Neural progenitor cell (in vitro differentiated cells): ENCODE measurements around the gene ABCA3. TPM values are rescaled to one million over a fixed set of nuclear protein-coding genes. Genes with fewer than 3 reads are reported as not detected.

ENCODE experiments used
- DNase-seq: peaks from one replicate; pipeline ENCODE4 v3.0.0-alpha.2; 2016; ENCODE audit warnings: low spot score
- H2AFZ ChIP-seq: fragments of 200-600 bp; sonication (generic); replicated peaks from 2 replicates; pipeline ENCODE4 v1.6.1; 2016; ENCODE audit warnings: antibody characterized with exemption
- H3F3A ChIP-seq: fragments of 200-600 bp; sonication (generic); 2 replicates; pipeline ENCODE4 v1.6.1; 2016; ENCODE audit warnings: antibody characterized with exemption, low read depth
- H3K27ac ChIP-seq: fragments of 200-600 bp; sonication (generic); 2 replicates; pipeline ENCODE4 v1.5.1; 2016; ENCODE audit warnings: mild to moderate bottlenecking
- H3K27me3 ChIP-seq: fragments of 200-600 bp; sonication (generic); 2 replicates; pipeline ENCODE4 v1.6.1; 2016; ENCODE audit warnings: mild to moderate bottlenecking, moderate library complexity
- H3K36me3 ChIP-seq: fragments of 200-600 bp; sonication (generic); 2 replicates; pipeline ENCODE4 v1.5.1; 2016
- H3K4me1 ChIP-seq: fragments of 200-600 bp; sonication (generic); 2 replicates; pipeline ENCODE4 v1.6.1; 2016; ENCODE audit warnings: mixed run types
- H3K4me2 ChIP-seq: fragments of 200-600 bp; sonication (generic); 2 replicates; pipeline ENCODE4 v1.6.1; 2016
- H3K4me3 ChIP-seq: fragments of 200-600 bp; sonication (generic); 2 replicates; pipeline ENCODE4 v1.5.1; 2016
- H3K79me2 ChIP-seq: fragments of 200-600 bp; sonication (generic); 2 replicates; pipeline ENCODE4 v1.6.1; 2016; ENCODE audit warnings: low read depth
- H3K9ac ChIP-seq: fragments of 200-600 bp; sonication (generic); 2 replicates; pipeline ENCODE4 v1.6.1; 2016
- H3K9me3 ChIP-seq: fragments of 200-600 bp; sonication (generic); 2 replicates; pipeline ENCODE4 v1.5.1; 2016; ENCODE audit warnings: low read depth
- H4K20me1 ChIP-seq: fragments of 200-600 bp; sonication (generic); 2 replicates; pipeline ENCODE4 v1.6.1; 2016; ENCODE audit warnings: low read depth
- H3K27ac Mint-ChIP-seq: 3 replicates; pipeline ENCODE4 v1.8.0; 2021; ENCODE audit warnings: mixed read lengths
- H3K27me3 Mint-ChIP-seq: 2 replicates; pipeline ENCODE4 v1.8.0; 2022; ENCODE audit warnings: low read depth, mild to moderate bottlenecking, inconsistent platforms, moderate library complexity, mixed read lengths; ENCODE audit not compliant: insufficient read depth
- H3K36me3 Mint-ChIP-seq: 3 replicates; pipeline ENCODE4 v1.8.0; 2021; ENCODE audit warnings: mixed read lengths
- H3K4me1 Mint-ChIP-seq: 3 replicates; pipeline ENCODE4 v1.8.0; 2021; ENCODE audit warnings: mixed read lengths
- H3K4me3 Mint-ChIP-seq: 3 replicates; pipeline ENCODE4 v1.8.0; 2021; ENCODE audit warnings: mild to moderate bottlenecking, moderate library complexity, mixed read lengths
- H3K9me3 Mint-ChIP-seq: 3 replicates; pipeline ENCODE4 v1.8.0; 2020; ENCODE audit warnings: mixed read lengths
- EZH2 ChIP-seq: fragments of 200-600 bp; sonication (generic); IDR thresholded peaks from 2 replicates; pipeline ENCODE4 v1.6.1; 2017; ENCODE audit warnings: antibody characterized with exemption, mild to moderate bottlenecking, moderate library complexity
- EZH2phosphoT487 ChIP-seq: fragments of 200-600 bp; sonication (generic); IDR thresholded peaks from 2 replicates; pipeline ENCODE4 v1.6.1; 2017; ENCODE audit warnings: antibody characterized with exemption
- total RNA-seq: library from RNA; depleted of rRNA; stranded (reverse); fragments of >200 nt; gene quantifications from 2 replicates; pipeline ENCODE4 v1.2.3, GENCODE V29; 2015; ENCODE audit warnings: low replicate concordance
- TF ChIP-seq, protein P1 (sequence below): fragments of 200-600 bp; sonication (generic); IDR thresholded peaks from 2 replicates; pipeline ENCODE4 v1.5.1; 2017; ENCODE audit warnings: antibody characterized with exemption, mild to moderate bottlenecking

Gene ABCA3
- total RNA-seq, 1 donor from 2014 or later = 9.7 TPM

- no peaks in the 10 kb centered on the region for H3F3A ChIP-seq
- H4K20me1 ChIP-seq = no peaks in the 10 kb centered on the region
- H3K9ac ChIP-seq = no peak overlapping the region
- no peak overlapping the region for H3K4me2 ChIP-seq
- peaks cover 5% of the 10 kb centered on the region for H3K9me3 ChIP-seq
- Mint-ChIP-seq H3K27me3 (peaks cover 3% of the 10 kb centered on the region), H3K36me3 (peaks cover 4% of the 10 kb centered on the region), H3K9me3 (peaks cover 11% of the 10 kb centered on the region), H3K4me3 (no peak overlapping the region), H3K4me1 (no peaks in the 10 kb centered on the region), H3K27ac (no peak overlapping the region)
- no peaks in the 10 kb centered on the region for H3K4me1 ChIP-seq
- H3K36me3 ChIP-seq = no peaks in the 10 kb centered on the region
- TF ChIP-seq EZH2phosphoT487 = no peak
- TF ChIP-seq EZH2 = no peak
- H3K27me3 ChIP-seq = peaks cover 32% of the 10 kb centered on the region
- H3K79me2 ChIP-seq = no peaks in the 10 kb centered on the region
- H3K4me3 ChIP-seq = no peak overlapping the region
- no peak overlapping the region for H2AFZ ChIP-seq
- no peak for DNase-seq
- no peak overlapping the region for H3K27ac ChIP-seq
These were observed 16.8 kb upstream of the ABCA3 start for GRCh38 chr16:2357331-2357730.

DNA sequence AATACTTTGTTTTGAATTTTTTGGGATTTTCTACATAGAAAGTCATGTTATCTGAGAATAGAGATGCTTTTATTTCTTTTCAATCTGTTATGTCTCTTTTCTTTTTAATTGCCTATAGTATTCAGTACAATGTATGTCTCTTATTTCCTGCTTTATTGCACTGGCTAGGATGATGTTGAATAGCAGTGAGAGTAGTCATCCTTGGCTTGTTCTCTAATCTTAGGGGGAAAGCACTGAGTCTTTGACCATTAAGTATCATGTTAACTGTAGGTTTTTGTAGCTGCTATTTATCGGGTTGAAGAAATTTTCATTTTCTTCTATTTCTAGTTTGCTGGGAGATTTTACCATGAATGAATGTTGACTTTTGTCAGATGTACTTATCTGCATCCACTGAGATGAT, 10.0 kb upstream of the ABCA3 start:
- DNase-seq = no peak
- Mint-ChIP-seq H3K36me3 (no peaks in the 10 kb centered on the region), H3K4me1 (no peaks in the 10 kb centered on the region), H3K27me3 (peaks cover 3% of the 10 kb centered on the region), H3K9me3 (no peaks in the 10 kb centered on the region), H3K4me3 (no peak overlapping the region), H3K27ac (no peak overlapping the region)
- H3F3A ChIP-seq = no peaks in the 10 kb centered on the region
- no peak overlapping the region for H3K27ac ChIP-seq
- H3K79me2 ChIP-seq = no peaks in the 10 kb centered on the region
- H2AFZ ChIP-seq = no peak overlapping the region
- no peak overlapping the region for H3K4me2 ChIP-seq
- H3K27me3 ChIP-seq = peaks cover 21% of the 10 kb centered on the region
- H3K36me3 ChIP-seq = no peaks in the 10 kb centered on the region
- no peak overlapping the region for H3K4me3 ChIP-seq
- TF ChIP-seq EZH2 = no peak
- TF ChIP-seq EZH2phosphoT487 = no peak
- TF ChIP-seq, protein P1, sequence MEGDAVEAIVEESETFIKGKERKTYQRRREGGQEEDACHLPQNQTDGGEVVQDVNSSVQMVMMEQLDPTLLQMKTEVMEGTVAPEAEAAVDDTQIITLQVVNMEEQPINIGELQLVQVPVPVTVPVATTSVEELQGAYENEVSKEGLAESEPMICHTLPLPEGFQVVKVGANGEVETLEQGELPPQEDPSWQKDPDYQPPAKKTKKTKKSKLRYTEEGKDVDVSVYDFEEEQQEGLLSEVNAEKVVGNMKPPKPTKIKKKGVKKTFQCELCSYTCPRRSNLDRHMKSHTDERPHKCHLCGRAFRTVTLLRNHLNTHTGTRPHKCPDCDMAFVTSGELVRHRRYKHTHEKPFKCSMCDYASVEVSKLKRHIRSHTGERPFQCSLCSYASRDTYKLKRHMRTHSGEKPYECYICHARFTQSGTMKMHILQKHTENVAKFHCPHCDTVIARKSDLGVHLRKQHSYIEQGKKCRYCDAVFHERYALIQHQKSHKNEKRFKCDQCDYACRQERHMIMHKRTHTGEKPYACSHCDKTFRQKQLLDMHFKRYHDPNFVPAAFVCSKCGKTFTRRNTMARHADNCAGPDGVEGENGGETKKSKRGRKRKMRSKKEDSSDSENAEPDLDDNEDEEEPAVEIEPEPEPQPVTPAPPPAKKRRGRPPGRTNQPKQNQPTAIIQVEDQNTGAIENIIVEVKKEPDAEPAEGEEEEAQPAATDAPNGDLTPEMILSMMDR = no peak
- no peak overlapping the region for H3K9ac ChIP-seq
- no peaks in the 10 kb centered on the region for H3K4me1 ChIP-seq
- no peaks in the 10 kb centered on the region for H4K20me1 ChIP-seq
- no peaks in the 10 kb centered on the region for H3K9me3 ChIP-seq

DNA sequence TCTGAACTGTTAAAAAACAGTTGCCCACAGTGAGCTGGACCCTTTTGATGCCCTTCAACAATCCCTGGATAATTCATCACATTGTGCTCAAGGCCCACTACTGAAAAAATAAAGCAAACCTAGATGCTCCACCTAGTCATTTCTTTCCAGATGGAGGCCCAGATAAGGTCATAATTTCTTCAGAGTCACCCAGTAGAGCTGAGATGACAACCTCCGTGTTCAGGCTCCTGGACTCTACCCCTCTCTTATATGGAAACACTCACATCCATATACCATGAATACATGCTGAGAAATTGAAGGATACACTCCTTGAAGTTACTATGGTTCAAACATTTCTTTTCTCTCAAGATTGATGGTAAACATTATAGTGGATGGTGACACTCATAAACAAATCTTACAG, 2.7 kb upstream of the ABCA3 start:
- peaks cover 7% of the 10 kb centered on the region for H3K27me3 Mint-ChIP-seq

More for the DNA sequence above, 2.7 kb upstream of the ABCA3 start:
- Mint-ChIP-seq H3K4me1 (peaks cover 11% of the 10 kb centered on the region), H3K27ac (no peak overlapping the region), H3K9me3 (peaks cover 3% of the 10 kb centered on the region), H3K36me3 (peaks cover 3% of the 10 kb centered on the region), H3K4me3 (no peak overlapping the region)
- H3K27me3 ChIP-seq = peaks cover 65% of the 10 kb centered on the region
- no peaks in the 10 kb centered on the region for H3K4me1 ChIP-seq
- H3K4me3 ChIP-seq = no peak overlapping the region
- no peaks in the 10 kb centered on the region for H3K9me3 ChIP-seq
- TF ChIP-seq EZH2 = no peak
- TF ChIP-seq, protein P1 = no peak
- no peak for TF ChIP-seq EZH2phosphoT487
- no peak for DNase-seq
- H3K9ac ChIP-seq = no peak overlapping the region
- no peak overlapping the region for H3K27ac ChIP-seq
- H3K4me2 ChIP-seq = no peak overlapping the region
- no peak overlapping the region for H2AFZ ChIP-seq
- no peaks in the 10 kb centered on the region for H3K36me3 ChIP-seq
- H4K20me1 ChIP-seq = no peaks in the 10 kb centered on the region
- no peaks in the 10 kb centered on the region for H3K79me2 ChIP-seq
- peaks cover 21% of the 10 kb centered on the region for H3F3A ChIP-seq
